Stimulated activated CD4-positive, alpha-beta T cell treated with anti-CD3 and anti-CD28 coated beads, Interleukin-4, amount 100 ng/mL, for 24 hours (primary cell): ENCODE data around the gene FAM151B.
A peak's percentile ranks its signal among the peaks of the same experiment; 100 is the strongest.
"Not testable (repeated sequence)": the region's sequence is repeated elsewhere in the genome, so short reads cannot be mapped to it uniquely, and the experiment has no call there.

Source experiments
- DNase-seq: peaks from one replicate; pipeline ENCODE4 v3.0.0-alpha.2; 2020

The FAM151B gene

GRCh38 chr5:80487829-80488721 is at the start of gene FAM151B:
Gene FAM151B (plus strand): TSS chr5:80488100. CDS start chr5:80488124, 24 bp downstream.
- DNase-seq = peak; percentile 77

- DNase-seq = no peak
Measured at GRCh38 chr5:80438739-80439138, 49.2 kb upstream of the FAM151B start.

- no peak for DNase-seq
Measured at GRCh38 chr5:80439213-80439612, 48.7 kb upstream of the FAM151B start.

GRCh38 chr5:80442742-80443141 is 45.2 kb upstream of the FAM151B start:
- no peak for DNase-seq

GRCh38 chr5:80453366-80453765 is 34.5 kb upstream of the FAM151B start:
- DNase-seq = no peak

GRCh38 chr5:80463269-80463668 is 24.6 kb upstream of the FAM151B start:
- no peak for DNase-seq

- DNase-seq = no peak
Measured at GRCh38 chr5:80466669-80467485, 21.0 kb upstream of the FAM151B start.

- DNase-seq = no peak
Measured at GRCh38 chr5:80468131-80468530, 19.8 kb upstream of the FAM151B start.

- DNase-seq = not testable (repeated sequence)
Measured at GRCh38 chr5:80470631-80471030, 17.3 kb upstream of the FAM151B start.

GRCh38 chr5:80474929-80475328 is 13.0 kb upstream of the FAM151B start:
- no peak for DNase-seq

- DNase-seq = no peak
Measured at GRCh38 chr5:80479713-80480112, 8.2 kb upstream of the FAM151B start.

- DNase-seq = no peak
Measured at GRCh38 chr5:80480354-80480753, 7.5 kb upstream of the FAM151B start.

- peak; percentile 34 for DNase-seq
Measured at GRCh38 chr5:80481019-80481893, 6.6 kb upstream of the FAM151B start.

GRCh38 chr5:80482578-80482977 is 5.3 kb upstream of the FAM151B start:
- no peak for DNase-seq

- DNase-seq = no peak
Measured at GRCh38 chr5:80483636-80484232, 4.2 kb upstream of the FAM151B start.

GRCh38 chr5:80487444-80487828 is 464 bp upstream of the FAM151B start:
- no peak for DNase-seq

GRCh38 chr5:80491296-80491695 is 3.4 kb downstream of the FAM151B start:
- DNase-seq = no peak

- no peak for DNase-seq
Measured at GRCh38 chr5:80492741-80493140, 4.8 kb downstream of the FAM151B start.

- DNase-seq = not testable (repeated sequence)
Measured at GRCh38 chr5:80493443-80493842, 5.5 kb downstream of the FAM151B start.

GRCh38 chr5:80495891-80496290 is 8.0 kb downstream of the FAM151B start:
- DNase-seq = no peak

- no peak for DNase-seq
Measured at GRCh38 chr5:80502800-80503199, 14.9 kb downstream of the FAM151B start.

GRCh38 chr5:80503641-80504040 is 15.7 kb downstream of the FAM151B start:
- no peak for DNase-seq
